ENCODE measurements around the gene OR6K6. TPM values are rescaled to one million over a fixed set of nuclear protein-coding genes. Genes with fewer than 3 reads are reported as not detected.

The OR6K6 gene
- not detected in 2 replicates for total RNA-seq

DNA sequence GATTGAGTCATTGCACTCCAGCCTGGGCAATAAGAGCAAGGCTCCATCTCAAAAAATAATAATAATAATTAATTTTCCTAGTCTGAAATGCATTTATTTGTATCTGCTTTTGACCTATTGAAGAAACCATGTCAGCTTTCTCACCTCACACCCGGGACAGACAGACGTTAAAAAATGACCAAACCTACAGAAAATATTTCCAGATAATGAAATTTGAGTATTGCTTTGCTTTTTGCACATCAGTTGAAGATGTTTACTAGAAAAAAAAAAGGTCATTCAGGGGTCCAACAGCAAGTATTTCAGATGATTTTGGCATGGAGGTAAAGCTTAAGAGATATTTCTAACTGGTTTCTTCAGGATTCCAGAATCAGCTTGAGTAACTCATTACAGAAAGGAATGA, at the start of gene OR6K6:
Gene OR6K6 (plus strand): TSS at position 301 of the 400 bp plus-strand sequence. CDS start 168 bp downstream, outside the sequence.

DNA sequence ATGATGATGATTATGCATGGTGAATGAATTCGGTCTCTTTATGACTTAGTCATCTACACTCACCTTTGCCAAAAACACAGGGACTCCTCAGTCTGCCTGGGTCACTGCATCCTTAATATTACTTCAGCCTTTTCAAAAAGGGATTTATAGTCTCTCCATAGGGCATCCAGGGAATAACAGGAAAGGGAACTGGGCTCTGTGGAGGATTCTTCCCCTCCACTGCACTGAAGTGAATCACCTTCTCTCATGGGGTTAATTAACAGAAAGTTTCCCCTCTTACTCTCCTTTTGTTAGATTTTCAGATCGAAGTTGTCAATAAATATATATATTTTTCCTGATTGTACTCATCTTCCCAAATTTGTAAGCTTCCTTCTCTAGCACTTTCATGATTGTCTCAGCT, 33.9 kb upstream of the OR6K6 start, which contains the start of gene OR6K3:
Gene OR6K3 (minus strand): TSS at position 101 of the 400 bp plus-strand sequence. CDS start 2,605 bp downstream, outside the sequence.

GRCh38 chr1:158771950-158772866, 17.7 kb downstream of the OR6K6 start, which contains the start of gene OR6N1:
Gene OR6N1 (minus strand): TSS chr1:158772195. CDS start chr1:158766682, 5,513 bp downstream.

DNA sequence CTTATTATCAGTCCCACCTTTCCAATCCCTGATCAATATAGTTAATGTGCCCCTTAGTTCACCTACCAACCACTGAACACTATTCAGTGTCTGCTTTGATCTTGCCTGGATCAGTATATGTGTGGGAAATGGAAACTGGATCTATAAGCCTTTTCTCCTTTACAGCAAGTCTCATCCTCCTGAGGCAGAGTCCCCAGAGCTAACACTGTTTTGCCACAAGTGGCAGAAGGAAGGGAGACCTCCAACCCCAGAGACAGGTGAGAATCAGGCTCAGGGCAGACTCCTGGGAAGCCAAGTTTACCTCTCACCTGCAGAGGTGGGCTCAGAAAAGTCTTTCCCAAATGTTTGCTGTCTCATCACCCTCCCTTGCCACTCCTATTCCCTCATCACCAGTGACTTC, 26.6 kb downstream of the OR6K6 start, which contains the start of gene OR6N2:
Gene OR6N2 (minus strand): TSS at position 101 of the 400 bp plus-strand sequence. CDS start 3,569 bp downstream, outside the sequence.

Small RNAs within 50 kb of the gene (small RNA-seq; reads per million reads assigned to genes)
- not detected for gene OR2AQ1P

Other genes with a start within 250 kb of the OR6K6 start
- gene OR6Y1, start 200.3 kb upstream of the OR6K6 start, total RNA-seq = not detected in 2 replicates
- not detected in 2 replicates for gene OR6P1, start 184.1 kb upstream of the OR6K6 start, total RNA-seq
- gene OR10X1, start 174.8 kb upstream of the OR6K6 start, total RNA-seq = not detected in 2 replicates
- gene OR10Z1, start 149.5 kb upstream of the OR6K6 start, total RNA-seq = not detected in 2 replicates
- gene SPTA1, start 68.0 kb upstream of the OR6K6 start, total RNA-seq = 0.27 and 0.43 TPM in 2 replicates
- gene OR6K2, start 54.1 kb upstream of the OR6K6 start, total RNA-seq = not detected in 2 replicates
- not detected in 2 replicates for gene OR6K3, start 34.0 kb upstream of the OR6K6 start, total RNA-seq
- gene OR6N1, start 17.5 kb downstream of the OR6K6 start, total RNA-seq = not detected in 2 replicates
- not detected in 2 replicates for gene OR6N2, start 26.5 kb downstream of the OR6K6 start, total RNA-seq
- not detected in 2 replicates for gene MNDA, start 76.6 kb downstream of the OR6K6 start, total RNA-seq
- not detected in 2 replicates for gene PYHIN1, start 176.8 kb downstream of the OR6K6 start, total RNA-seq

Measured in thoracic aorta endothelial cell (primary cell).